HFFc6 (cell line): ENCODE data around the gene SIX1. TPM values are rescaled to one million over a fixed set of nuclear protein-coding genes. Genes with fewer than 3 reads are reported as not detected.

Source experiments
- DNase-seq: peaks from one replicate; pipeline ENCODE4 v3.0.0-alpha.2; 2018
- H3K27ac Mint-ChIP-seq: 2 replicates; pipeline ENCODE4 v1.8.0; 2020; ENCODE audit warnings: mild to moderate bottlenecking, mixed read lengths
- H3K27me3 Mint-ChIP-seq: 2 replicates; pipeline ENCODE4 v1.8.0; 2021; ENCODE audit warnings: mild to moderate bottlenecking, moderate library complexity, mixed read lengths; ENCODE audit not compliant: insufficient read depth
- H3K36me3 Mint-ChIP-seq: 2 replicates; pipeline ENCODE4 v1.8.0; 2021; ENCODE audit warnings: low read depth, mixed read lengths
- H3K4me1 Mint-ChIP-seq: 2 replicates; pipeline ENCODE4 v1.8.0; 2020; ENCODE audit warnings: low read depth, mixed read lengths
- H3K4me3 Mint-ChIP-seq: 2 replicates; pipeline ENCODE4 v1.8.0; 2020; ENCODE audit warnings: mild to moderate bottlenecking, moderate library complexity, mixed read lengths
- H3K9me3 Mint-ChIP-seq: 2 replicates; pipeline ENCODE4 v1.8.0; 2020; ENCODE audit warnings: mild to moderate bottlenecking, mixed read lengths
- total RNA-seq, 6 experiments: library from RNA; stranded (reverse); fragmentation: NEBNext Ultra II Directional; extraction: Animal tissue kit (Norgen Biotek cat#: 25700); gene quantifications; 2 replicates in 1 of 6; 3 replicates in 5 of 6; pipeline ENCODE4 v1.2.3, GENCODE V29; 2021
- TF ChIP-seq, protein P1 (sequence below): fragments of 200-600 bp; sonication (generic); IDR thresholded peaks from 2 replicates; pipeline ENCODE4 v1.5.0; 2021; ENCODE audit warnings: antibody characterized with exemption, mild to moderate bottlenecking

The SIX1 gene
- total RNA-seq, 6 experiments from 2014 or later = 5.0 to 6.0 (median 5.4) TPM

DNA sequence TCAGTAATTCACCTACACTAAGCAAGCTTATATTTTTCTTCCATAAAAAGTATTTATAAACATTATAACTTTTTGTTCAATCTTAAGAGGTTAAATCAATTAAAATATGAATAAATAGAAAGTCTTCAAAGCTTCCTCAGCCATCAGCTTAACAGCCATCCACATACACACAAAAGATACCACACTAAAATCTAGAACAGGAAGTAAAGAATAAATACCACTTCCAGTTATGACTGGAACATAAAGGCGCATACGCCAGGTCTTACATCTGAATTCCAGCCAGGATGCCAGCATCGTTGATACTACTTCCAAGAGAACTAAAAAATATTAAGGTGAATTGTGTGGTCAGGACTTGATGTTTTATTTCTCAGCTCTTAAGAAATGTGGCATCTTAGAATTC is 17.0 kb downstream of the SIX1 start:
- H3K9me3 Mint-ChIP-seq = no peaks in the 10 kb centered on the region
- H3K4me1 Mint-ChIP-seq = no peaks in the 10 kb centered on the region
- no peak for DNase-seq
- no peaks in the 10 kb centered on the region for H3K27me3 Mint-ChIP-seq
- no peak overlapping the region for H3K4me3 Mint-ChIP-seq
- H3K36me3 Mint-ChIP-seq = no peaks in the 10 kb centered on the region
- H3K27ac Mint-ChIP-seq = no peak overlapping the region
- TF ChIP-seq, protein P1, sequence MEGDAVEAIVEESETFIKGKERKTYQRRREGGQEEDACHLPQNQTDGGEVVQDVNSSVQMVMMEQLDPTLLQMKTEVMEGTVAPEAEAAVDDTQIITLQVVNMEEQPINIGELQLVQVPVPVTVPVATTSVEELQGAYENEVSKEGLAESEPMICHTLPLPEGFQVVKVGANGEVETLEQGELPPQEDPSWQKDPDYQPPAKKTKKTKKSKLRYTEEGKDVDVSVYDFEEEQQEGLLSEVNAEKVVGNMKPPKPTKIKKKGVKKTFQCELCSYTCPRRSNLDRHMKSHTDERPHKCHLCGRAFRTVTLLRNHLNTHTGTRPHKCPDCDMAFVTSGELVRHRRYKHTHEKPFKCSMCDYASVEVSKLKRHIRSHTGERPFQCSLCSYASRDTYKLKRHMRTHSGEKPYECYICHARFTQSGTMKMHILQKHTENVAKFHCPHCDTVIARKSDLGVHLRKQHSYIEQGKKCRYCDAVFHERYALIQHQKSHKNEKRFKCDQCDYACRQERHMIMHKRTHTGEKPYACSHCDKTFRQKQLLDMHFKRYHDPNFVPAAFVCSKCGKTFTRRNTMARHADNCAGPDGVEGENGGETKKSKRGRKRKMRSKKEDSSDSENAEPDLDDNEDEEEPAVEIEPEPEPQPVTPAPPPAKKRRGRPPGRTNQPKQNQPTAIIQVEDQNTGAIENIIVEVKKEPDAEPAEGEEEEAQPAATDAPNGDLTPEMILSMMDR = no peak

DNA sequence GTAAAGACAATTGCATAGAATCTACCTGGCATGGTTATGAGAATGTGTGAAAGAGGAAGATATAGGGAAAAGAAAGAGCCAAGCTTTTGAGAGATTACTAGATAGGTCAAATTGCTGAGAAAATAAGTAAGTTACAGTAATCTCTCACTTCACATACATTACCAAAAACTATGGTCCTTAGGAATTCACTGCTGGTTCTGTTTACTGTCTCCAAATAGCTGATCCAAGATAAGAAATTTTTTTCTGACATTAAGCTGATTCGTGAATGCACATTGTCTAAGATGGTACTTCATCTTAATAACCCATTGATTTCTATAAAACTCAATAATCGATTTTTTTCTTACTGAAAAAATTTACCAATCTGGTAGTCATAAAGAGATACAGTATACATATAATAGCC is 17.4 kb downstream of the SIX1 start:
- Mint-ChIP-seq H3K27ac (no peak overlapping the region), H3K9me3 (no peaks in the 10 kb centered on the region), H3K4me1 (no peaks in the 10 kb centered on the region), H3K36me3 (no peaks in the 10 kb centered on the region), H3K4me3 (no peak overlapping the region), H3K27me3 (no peaks in the 10 kb centered on the region)
- no peak for DNase-seq
- TF ChIP-seq, protein P1 = no peak

DNA sequence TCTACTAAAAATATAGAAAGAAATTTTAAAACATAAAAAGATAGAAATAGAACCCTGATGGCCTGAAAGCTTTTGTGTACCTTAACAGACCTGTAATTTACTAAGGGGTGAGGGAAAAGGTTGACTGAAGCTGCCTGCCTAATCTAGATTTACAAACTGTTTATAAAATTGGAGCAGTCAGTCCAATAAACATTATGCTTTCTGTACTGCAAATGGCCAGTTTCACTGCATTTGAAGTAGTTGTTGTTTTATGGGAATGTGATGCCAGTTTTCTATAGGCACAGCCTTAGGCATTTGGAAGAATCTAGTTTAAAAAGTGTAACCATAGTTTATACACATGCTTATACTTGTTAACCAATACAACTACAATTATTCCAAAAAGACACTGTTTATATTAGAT is 19.1 kb downstream of the SIX1 start:
- no peak overlapping the region for H3K4me3 Mint-ChIP-seq
- no peaks in the 10 kb centered on the region; the same call in 1 of the 2 replicates for H3K27me3 Mint-ChIP-seq
- peaks cover 6% of the 10 kb centered on the region for H3K4me1 Mint-ChIP-seq
- H3K9me3 Mint-ChIP-seq = no peaks in the 10 kb centered on the region
- DNase-seq = no peak
- H3K36me3 Mint-ChIP-seq = no peaks in the 10 kb centered on the region
- no peak overlapping the region for H3K27ac Mint-ChIP-seq
- TF ChIP-seq, protein P1 = no peak

DNA sequence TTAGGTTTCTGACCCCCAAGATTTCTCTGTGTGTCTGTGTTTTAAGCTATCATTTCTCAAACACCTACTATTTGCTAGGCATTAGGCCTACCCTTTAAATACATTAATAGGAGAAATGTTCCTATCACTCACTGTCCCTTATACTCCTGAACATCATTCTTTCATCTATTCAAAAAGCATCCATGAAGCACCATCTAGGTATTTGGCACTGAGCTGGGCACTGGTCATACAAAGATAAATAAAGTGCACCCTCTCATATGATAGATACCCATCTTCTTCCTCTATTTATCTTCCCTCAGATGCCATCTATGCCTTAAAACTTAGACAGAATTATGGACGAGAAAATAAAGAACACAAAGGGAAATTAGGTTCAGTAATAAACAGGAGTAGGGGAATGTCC is 20.4 kb downstream of the SIX1 start:
- no peak overlapping the region for H3K4me3 Mint-ChIP-seq
- peaks cover 11% of the 10 kb centered on the region for H3K4me1 Mint-ChIP-seq

DNA sequence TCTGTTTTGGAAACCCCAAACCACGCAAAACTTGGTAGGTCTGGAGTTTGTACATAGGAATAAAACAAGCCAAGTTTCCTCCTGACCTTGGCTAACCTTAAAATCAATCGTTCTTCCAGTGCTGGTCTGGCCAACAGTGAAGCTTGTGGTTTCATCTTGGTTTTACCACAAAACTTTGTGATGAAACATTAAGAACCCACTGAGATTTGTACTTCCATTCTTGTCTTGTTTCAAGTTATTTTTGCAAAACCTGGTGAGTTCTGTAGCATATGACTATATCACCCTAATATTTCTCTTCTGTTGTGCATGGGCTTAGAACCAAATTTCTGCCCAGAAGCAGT is 26.4 kb downstream of the SIX1 start:
- TF ChIP-seq, protein P1 = no peak
- Mint-ChIP-seq H3K4me3 (no peak overlapping the region), H3K27ac (no peak overlapping the region), H3K36me3 (no peaks in the 10 kb centered on the region), H3K9me3 (no peaks in the 10 kb centered on the region), H3K4me1 (peaks cover 22% of the 10 kb centered on the region), H3K27me3 (no peaks in the 10 kb centered on the region; the same call in 1 of the 2 replicates)
- DNase-seq = no peak

More for the DNA sequence above, 20.4 kb downstream of the SIX1 start:
- H3K27ac Mint-ChIP-seq = no peak overlapping the region
- DNase-seq = no peak
- TF ChIP-seq, protein P1 = no peak
- H3K9me3 Mint-ChIP-seq = no peaks in the 10 kb centered on the region
- H3K27me3 Mint-ChIP-seq = no peaks in the 10 kb centered on the region; the same call in 1 of the 2 replicates
- H3K36me3 Mint-ChIP-seq = no peaks in the 10 kb centered on the region
